GM23338 (cell line): Measurements from ENCODE around the gene EXO1. TPM values are rescaled to one million over a fixed set of nuclear protein-coding genes. Genes with fewer than 3 reads are reported as not detected.

ENCODE experiments used
- ATAC-seq: fragments of 200-7000 bp; cut with Tn5 transposase; 3 replicates; pipeline ENCODE4 v1.9.1; 2020
- DNase-seq: peaks from one replicate; pipeline ENCODE4 v3.0.0-alpha.2; 2015; ENCODE audit warnings: low spot score
- H2AFZ ChIP-seq: fragments of 200-600 bp; sonication (generic); 2 replicates; pipeline ENCODE4 v1.8.0; 2016; ENCODE audit warnings: antibody characterized with exemption, mild to moderate bottlenecking, moderate library complexity
- H3F3A ChIP-seq: fragments of 200-600 bp; sonication (generic); replicated peaks from 2 replicates; pipeline ENCODE4 v1.8.0; 2017; ENCODE audit warnings: antibody characterized with exemption, mixed run types, low read depth
- H3K27ac ChIP-seq: fragments of 200-600 bp; sonication (generic); 2 replicates; pipeline ENCODE4 v1.6.1; 2016; ENCODE audit warnings: low read depth
- H3K27me3 ChIP-seq: fragments of 200-600 bp; sonication (generic); 2 replicates; pipeline ENCODE4 v1.8.0; 2016; ENCODE audit warnings: mild to moderate bottlenecking, mixed run types, moderate library complexity; ENCODE audit not compliant: insufficient read depth
- H3K36me3 ChIP-seq: fragments of 200-600 bp; sonication (generic); 2 replicates; pipeline ENCODE4 v1.8.0; 2016; ENCODE audit warnings: mild to moderate bottlenecking; ENCODE audit not compliant: insufficient read depth
- H3K4me1 ChIP-seq: fragments of 200-600 bp; sonication (generic); 2 replicates; pipeline ENCODE4 v1.8.0; 2016; ENCODE audit warnings: mild to moderate bottlenecking, moderate library complexity; ENCODE audit not compliant: insufficient read depth
- H3K4me2 ChIP-seq: fragments of 200-600 bp; sonication (generic); 2 replicates; pipeline ENCODE4 v1.7.1; 2017; ENCODE audit warnings: mixed run types
- H3K4me3 ChIP-seq: fragments of 200-600 bp; sonication (generic); 2 replicates; pipeline ENCODE4 v1.6.1; 2016; ENCODE audit warnings: mixed run types
- H3K79me2 ChIP-seq: fragments of 200-600 bp; sonication (generic); replicated peaks from 2 replicates; pipeline ENCODE4 v1.8.0; 2017; ENCODE audit warnings: mild to moderate bottlenecking; ENCODE audit not compliant: insufficient read depth
- H3K9me2 ChIP-seq: fragments of 200-600 bp; sonication (generic); 2 replicates; pipeline ENCODE4 v1.8.0; 2017; ENCODE audit not compliant: insufficient read depth
- H4K20me1 ChIP-seq: fragments of 200-600 bp; sonication (generic); replicated peaks from 2 replicates; pipeline ENCODE4 v1.8.0; 2017; ENCODE audit warnings: mild to moderate bottlenecking; ENCODE audit not compliant: insufficient read depth
- H3K27ac Mint-ChIP-seq: 2 replicates; pipeline ENCODE4 v1.8.0; 2020; ENCODE audit warnings: inconsistent platforms, mild to moderate bottlenecking, moderate library complexity, mixed read lengths
- H3K27me3 Mint-ChIP-seq: 3 replicates; pipeline ENCODE4 v1.8.0; 2022; ENCODE audit warnings: low read depth, mild to moderate bottlenecking, moderate library complexity, mixed read lengths, inconsistent platforms; ENCODE audit not compliant: insufficient read depth, poor library complexity
- H3K36me3 Mint-ChIP-seq: 3 replicates; pipeline ENCODE4 v1.8.0; 2021; ENCODE audit warnings: low read depth, mild to moderate bottlenecking, inconsistent platforms, moderate library complexity, mixed read lengths
- H3K4me1 Mint-ChIP-seq: 3 replicates; pipeline ENCODE4 v1.8.0; 2020; ENCODE audit warnings: mild to moderate bottlenecking, inconsistent platforms, mixed read lengths
- H3K4me3 Mint-ChIP-seq: 3 replicates; pipeline ENCODE4 v1.8.0; 2021; ENCODE audit warnings: moderate library complexity, mild to moderate bottlenecking, inconsistent platforms, mixed read lengths
- H3K9me3 Mint-ChIP-seq: 3 replicates; pipeline ENCODE4 v1.8.0; 2020; ENCODE audit warnings: moderate library complexity, mild to moderate bottlenecking, inconsistent platforms, mixed read lengths
- EZH2 ChIP-seq: fragments of 200-600 bp; sonication (generic); IDR thresholded peaks from one replicate; pipeline ENCODE4 v1.8.0; 2017; ENCODE audit warnings: antibody characterized with exemption, mild to moderate bottlenecking, low read depth; ENCODE audit not compliant: unreplicated experiment
- EZH2phosphoT487 ChIP-seq: fragments of 200-600 bp; sonication (generic); IDR thresholded peaks from one replicate; pipeline ENCODE4 v1.8.1; 2018; ENCODE audit warnings: antibody characterized with exemption; ENCODE audit not compliant: unreplicated experiment
- NANOG ChIP-seq: IDR thresholded peaks from 2 replicates; pipeline ENCODE4 v1.6.1; 2016; ENCODE audit warnings: antibody characterized with exemption, borderline replicate concordance
- POLR2AphosphoS5 ChIP-seq: IDR thresholded peaks from 2 replicates; pipeline ENCODE4 v1.6.1; 2016; ENCODE audit warnings: antibody characterized with exemption, low read depth
- ZNF114 ChIP-seq: fragments of 250-450 bp; sonication (Bioruptor Pico); IDR thresholded peaks from 2 replicates; pipeline ENCODE4 v1.5.0; 2020; ENCODE audit warnings: mild to moderate bottlenecking, moderate library complexity
- ZNF331 ChIP-seq: fragments of 250-450 bp; sonication (Bioruptor Pico); IDR thresholded peaks from 2 replicates; pipeline ENCODE4 v1.5.0; 2020; ENCODE audit warnings: low read depth, mild to moderate bottlenecking, moderate library complexity
- polyA plus RNA-seq: library from polyadenylated mRNA; unstranded; fragments of >200 nt; fragmentation: Nextera tagmentation; extraction: Ambion mirVana; gene quantifications from 2 replicates; pipeline ENCODE4 v1.2.1, GENCODE V29; 2016
- total RNA-seq: library from RNA; depleted of rRNA; stranded (reverse); fragments of >200 nt; shearing (Covaris generic); gene quantifications from 2 replicates; pipeline ENCODE4 v1.2.3, GENCODE V29; 2014
- TF ChIP-seq, protein P1 (sequence below): IDR thresholded peaks from one replicate; pipeline ENCODE4 v1.6.1; 2018; ENCODE audit warnings: antibody characterized with exemption; ENCODE audit not compliant: unreplicated experiment
- TF ChIP-seq, protein P2 (sequence below): IDR thresholded peaks from 2 replicates; pipeline ENCODE4 v1.6.1; 2016; ENCODE audit warnings: antibody characterized with exemption
- TF ChIP-seq, protein P3 (sequence below), 2 experiments: fragments of 200-600 bp in 1 of 2; sonication (generic) in 1 of 2; conservative IDR thresholded peaks; 2 replicates each; pipeline versions ENCODE4 v1.5.1 to v1.6.1; 2016 to 2017; ENCODE audit warnings: antibody characterized with exemption in 2 of 2, low read depth in 2 of 2, mild to moderate bottlenecking in 2 of 2, moderate library complexity in 1 of 2

EXO1 gene
- total and polyA plus RNA-seq, 2 experiments from 2014 or later: 16.2 to 34.0 TPM

- TF ChIP-seq, protein P1, sequence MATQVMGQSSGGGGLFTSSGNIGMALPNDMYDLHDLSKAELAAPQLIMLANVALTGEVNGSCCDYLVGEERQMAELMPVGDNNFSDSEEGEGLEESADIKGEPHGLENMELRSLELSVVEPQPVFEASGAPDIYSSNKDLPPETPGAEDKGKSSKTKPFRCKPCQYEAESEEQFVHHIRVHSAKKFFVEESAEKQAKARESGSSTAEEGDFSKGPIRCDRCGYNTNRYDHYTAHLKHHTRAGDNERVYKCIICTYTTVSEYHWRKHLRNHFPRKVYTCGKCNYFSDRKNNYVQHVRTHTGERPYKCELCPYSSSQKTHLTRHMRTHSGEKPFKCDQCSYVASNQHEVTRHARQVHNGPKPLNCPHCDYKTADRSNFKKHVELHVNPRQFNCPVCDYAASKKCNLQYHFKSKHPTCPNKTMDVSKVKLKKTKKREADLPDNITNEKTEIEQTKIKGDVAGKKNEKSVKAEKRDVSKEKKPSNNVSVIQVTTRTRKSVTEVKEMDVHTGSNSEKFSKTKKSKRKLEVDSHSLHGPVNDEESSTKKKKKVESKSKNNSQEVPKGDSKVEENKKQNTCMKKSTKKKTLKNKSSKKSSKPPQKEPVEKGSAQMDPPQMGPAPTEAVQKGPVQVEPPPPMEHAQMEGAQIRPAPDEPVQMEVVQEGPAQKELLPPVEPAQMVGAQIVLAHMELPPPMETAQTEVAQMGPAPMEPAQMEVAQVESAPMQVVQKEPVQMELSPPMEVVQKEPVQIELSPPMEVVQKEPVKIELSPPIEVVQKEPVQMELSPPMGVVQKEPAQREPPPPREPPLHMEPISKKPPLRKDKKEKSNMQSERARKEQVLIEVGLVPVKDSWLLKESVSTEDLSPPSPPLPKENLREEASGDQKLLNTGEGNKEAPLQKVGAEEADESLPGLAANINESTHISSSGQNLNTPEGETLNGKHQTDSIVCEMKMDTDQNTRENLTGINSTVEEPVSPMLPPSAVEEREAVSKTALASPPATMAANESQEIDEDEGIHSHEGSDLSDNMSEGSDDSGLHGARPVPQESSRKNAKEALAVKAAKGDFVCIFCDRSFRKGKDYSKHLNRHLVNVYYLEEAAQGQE: no peak
- TF ChIP-seq, protein P2, sequence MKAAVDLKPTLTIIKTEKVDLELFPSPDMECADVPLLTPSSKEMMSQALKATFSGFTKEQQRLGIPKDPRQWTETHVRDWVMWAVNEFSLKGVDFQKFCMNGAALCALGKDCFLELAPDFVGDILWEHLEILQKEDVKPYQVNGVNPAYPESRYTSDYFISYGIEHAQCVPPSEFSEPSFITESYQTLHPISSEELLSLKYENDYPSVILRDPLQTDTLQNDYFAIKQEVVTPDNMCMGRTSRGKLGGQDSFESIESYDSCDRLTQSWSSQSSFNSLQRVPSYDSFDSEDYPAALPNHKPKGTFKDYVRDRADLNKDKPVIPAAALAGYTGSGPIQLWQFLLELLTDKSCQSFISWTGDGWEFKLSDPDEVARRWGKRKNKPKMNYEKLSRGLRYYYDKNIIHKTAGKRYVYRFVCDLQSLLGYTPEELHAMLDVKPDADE: no peak
- TF ChIP-seq EZH2 (no peak), ZNF331 (CRISPR knock-in tag) (no peak), ZNF114 (CRISPR knock-in tag) (no peak), NANOG (no peak)
Observed at GRCh38 chr1:241839369-241839979, 8.5 kb upstream of the EXO1 start (continued).

- H3K27me3 ChIP-seq: no peaks in the 10 kb centered on the region
- Mint-ChIP-seq H3K9me3 (no peaks in the 10 kb centered on the region), H3K36me3 (no peaks in the 10 kb centered on the region), H3K4me1 (no peaks in the 10 kb centered on the region), H3K4me3 (no peak overlapping the region), H3K27me3 (no peaks in the 10 kb centered on the region), H3K27ac (no peak overlapping the region)
- no peaks in the 10 kb centered on the region for H3K4me1 ChIP-seq
- no peak overlapping the region for H3K4me2 ChIP-seq
- H2AFZ ChIP-seq: no peak overlapping the region
- H3F3A ChIP-seq: no peaks in the 10 kb centered on the region
- H3K27ac ChIP-seq: no peak overlapping the region
- TF ChIP-seq, protein P2: no peak
- TF ChIP-seq, protein P3, sequence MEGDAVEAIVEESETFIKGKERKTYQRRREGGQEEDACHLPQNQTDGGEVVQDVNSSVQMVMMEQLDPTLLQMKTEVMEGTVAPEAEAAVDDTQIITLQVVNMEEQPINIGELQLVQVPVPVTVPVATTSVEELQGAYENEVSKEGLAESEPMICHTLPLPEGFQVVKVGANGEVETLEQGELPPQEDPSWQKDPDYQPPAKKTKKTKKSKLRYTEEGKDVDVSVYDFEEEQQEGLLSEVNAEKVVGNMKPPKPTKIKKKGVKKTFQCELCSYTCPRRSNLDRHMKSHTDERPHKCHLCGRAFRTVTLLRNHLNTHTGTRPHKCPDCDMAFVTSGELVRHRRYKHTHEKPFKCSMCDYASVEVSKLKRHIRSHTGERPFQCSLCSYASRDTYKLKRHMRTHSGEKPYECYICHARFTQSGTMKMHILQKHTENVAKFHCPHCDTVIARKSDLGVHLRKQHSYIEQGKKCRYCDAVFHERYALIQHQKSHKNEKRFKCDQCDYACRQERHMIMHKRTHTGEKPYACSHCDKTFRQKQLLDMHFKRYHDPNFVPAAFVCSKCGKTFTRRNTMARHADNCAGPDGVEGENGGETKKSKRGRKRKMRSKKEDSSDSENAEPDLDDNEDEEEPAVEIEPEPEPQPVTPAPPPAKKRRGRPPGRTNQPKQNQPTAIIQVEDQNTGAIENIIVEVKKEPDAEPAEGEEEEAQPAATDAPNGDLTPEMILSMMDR (conservative IDR thresholded peaks at IDR 0.05; ENCODE audit: low read depth in 2 of 2): no peak
- TF ChIP-seq POLR2AphosphoS5 (no peak), ZNF331 (CRISPR knock-in tag) (no peak), NANOG (no peak), EZH2phosphoT487 (no peak)
- DNase-seq: no peak
- H3K36me3 ChIP-seq: no peaks in the 10 kb centered on the region
- no peaks in the 10 kb centered on the region for H3K9me2 ChIP-seq
- H3K79me2 ChIP-seq: no peaks in the 10 kb centered on the region
- no peak overlapping the region for H3K4me3 ChIP-seq
- no peak for ATAC-seq
- H4K20me1 ChIP-seq: no peaks in the 10 kb centered on the region
Observed at GRCh38 chr1:241840164-241840563, 7.8 kb upstream of the EXO1 start.
